H9 (cell line): ENCODE results near the gene IGLL5. TPM values are rescaled to one million over a fixed set of nuclear protein-coding genes. Genes with fewer than 3 reads are reported as not detected.

ENCODE experiments used
- DNase-seq: peaks from one replicate; pipeline ENCODE4 v3.0.0-alpha.2; 2017
- H2AFZ ChIP-seq: one replicate; pipeline ENCODE4 v1.6.1; 2013; ENCODE audit warnings: mild to moderate bottlenecking, low read length, control low read depth, moderate library complexity
- H2AK5ac ChIP-seq: 2 replicates; pipeline ENCODE4 v1.6.1; 2013; ENCODE audit warnings: low read length, control low read depth, mixed read lengths; ENCODE audit not compliant: insufficient read length
- H2BK120ac ChIP-seq: one replicate; pipeline ENCODE4 v1.6.1; 2013; ENCODE audit warnings: low read depth, mild to moderate bottlenecking, low read length, control low read depth, inconsistent platforms; ENCODE audit not compliant: poor library complexity, severe bottlenecking
- H2BK12ac ChIP-seq: 2 replicates; pipeline ENCODE4 v1.6.1; 2013; ENCODE audit warnings: low read length, control low read depth, mixed read lengths, low read depth; ENCODE audit not compliant: insufficient read length
- H2BK15ac ChIP-seq: 2 replicates; pipeline ENCODE4 v1.6.1; 2013; ENCODE audit warnings: low read depth, low read length, control low read depth
- H2BK20ac ChIP-seq: one replicate; pipeline ENCODE4 v1.6.1; 2013; ENCODE audit warnings: low read depth, mild to moderate bottlenecking, low read length, control low read depth, inconsistent platforms; ENCODE audit not compliant: poor library complexity, severe bottlenecking
- H2BK5ac ChIP-seq: 2 replicates; pipeline ENCODE4 v1.6.1; 2013; ENCODE audit warnings: low read length, control low read depth, mixed read lengths; ENCODE audit not compliant: insufficient read length
- H3K14ac ChIP-seq: 2 replicates; pipeline ENCODE4 v1.6.1; 2013; ENCODE audit warnings: low read length, control low read depth; ENCODE audit not compliant: insufficient read depth
- H3K18ac ChIP-seq: 2 replicates; pipeline ENCODE4 v1.6.1; 2013; ENCODE audit warnings: low read depth, mild to moderate bottlenecking, mixed read lengths, low read length, control low read depth; ENCODE audit not compliant: insufficient read length
- H3K23ac ChIP-seq: 2 replicates; pipeline ENCODE4 v1.6.1; 2013; ENCODE audit warnings: low read length, control low read depth, mixed read lengths, low read depth; ENCODE audit not compliant: insufficient read length
- H3K23me2 ChIP-seq: 2 replicates; pipeline ENCODE4 v1.6.1; 2013; ENCODE audit warnings: low read depth, mild to moderate bottlenecking, mixed read lengths, low read length, control low read depth; ENCODE audit not compliant: insufficient read length, poor library complexity, severe bottlenecking
- H3K27ac ChIP-seq: 2 replicates; pipeline ENCODE4 v1.5.1; 2013; ENCODE audit warnings: low read length, control low read depth, mixed read lengths, low read depth; ENCODE audit not compliant: insufficient read length
- H3K27me3 ChIP-seq: 2 replicates; pipeline ENCODE4 v1.6.1; 2013; ENCODE audit warnings: low read length, control low read depth, inconsistent platforms; ENCODE audit not compliant: insufficient read depth
- H3K4ac ChIP-seq: 2 replicates; pipeline ENCODE4 v1.6.1; 2013; ENCODE audit warnings: low read depth, mild to moderate bottlenecking, control low read depth, inconsistent platforms, low read length, moderate library complexity
- H3K4me1 ChIP-seq: 2 replicates; pipeline ENCODE4 v1.6.1; 2013; ENCODE audit warnings: low read length, control low read depth, inconsistent platforms; ENCODE audit not compliant: insufficient read depth
- H3K4me2 ChIP-seq: 2 replicates; pipeline ENCODE4 v1.6.1; 2013; ENCODE audit warnings: low read length, control low read depth, mixed read lengths; ENCODE audit not compliant: insufficient read length, insufficient read depth
- H3K56ac ChIP-seq: 2 replicates; pipeline ENCODE4 v1.6.1; 2013; ENCODE audit warnings: low read depth, mild to moderate bottlenecking, mixed read lengths, low read length, control low read depth; ENCODE audit not compliant: insufficient read length
- H3K79me1 ChIP-seq: 2 replicates; pipeline ENCODE4 v1.6.1; 2013; ENCODE audit warnings: low read depth, mild to moderate bottlenecking, moderate library complexity, low read length, control low read depth, inconsistent platforms; ENCODE audit not compliant: insufficient read depth, poor library complexity, severe bottlenecking
- H3K79me2 ChIP-seq: 2 replicates; pipeline ENCODE4 v1.6.1; 2013; ENCODE audit warnings: low read length, control low read depth, inconsistent platforms; ENCODE audit not compliant: insufficient read depth
- H3K9ac ChIP-seq: 2 replicates; pipeline ENCODE4 v1.6.1; 2013; ENCODE audit warnings: low read length, control low read depth, mixed read lengths; ENCODE audit not compliant: insufficient read length; ENCODE audit errors: extremely low read depth
- H3K9me3 ChIP-seq: one replicate; pipeline ENCODE4 v1.6.1; 2013; ENCODE audit warnings: low read depth, low read length, inconsistent platforms; ENCODE audit not compliant: control insufficient read depth
- H3T11ph ChIP-seq: one replicate; pipeline ENCODE4 v1.6.1; 2013; ENCODE audit warnings: mild to moderate bottlenecking, low read length, control low read depth, inconsistent platforms
- H4K20me1 ChIP-seq: one replicate; pipeline ENCODE4 v1.6.1; 2013; ENCODE audit not compliant: control insufficient read depth, insufficient read length, insufficient read depth
- H4K5ac ChIP-seq: 2 replicates; pipeline ENCODE4 v1.6.1; 2013; ENCODE audit warnings: low read depth, mild to moderate bottlenecking, mixed read lengths, low read length, control low read depth; ENCODE audit not compliant: insufficient read length
- H4K8ac ChIP-seq: replicated peaks from 2 replicates; pipeline ENCODE4 v1.6.1; 2013; ENCODE audit warnings: low read length, control low read depth, mixed read lengths, low read depth; ENCODE audit not compliant: insufficient read length
- H4K91ac ChIP-seq: 2 replicates; pipeline ENCODE4 v1.6.1; 2013; ENCODE audit warnings: low read depth, mild to moderate bottlenecking, moderate library complexity, mixed read lengths, low read length, control low read depth; ENCODE audit not compliant: insufficient read length
- H3K27ac Mint-ChIP-seq, 3 experiments: 2 replicates in 2 of 3; 3 replicates in 1 of 3; pipeline ENCODE4 v1.8.0; 2020 to 2021; ENCODE audit warnings: mixed read lengths in 3 of 3, mild to moderate bottlenecking in 1 of 3, moderate library complexity in 1 of 3
- H3K27me3 Mint-ChIP-seq: 2 replicates; pipeline ENCODE4 v1.8.0; 2021; ENCODE audit warnings: low read depth, mild to moderate bottlenecking, moderate library complexity, mixed read lengths
- H3K36me3 Mint-ChIP-seq, 3 experiments: 2 replicates in 2 of 3; 3 replicates in 1 of 3; pipeline ENCODE4 v1.8.0; 2020 to 2021; ENCODE audit warnings: low read depth in 3 of 3, mixed read lengths in 3 of 3; ENCODE audit not compliant: insufficient read depth in 1 of 3
- H3K4me1 Mint-ChIP-seq, 2 experiments: 2 replicates each; pipeline ENCODE4 v1.8.0; 2020; ENCODE audit warnings: mixed read lengths in 2 of 2
- H3K4me3 Mint-ChIP-seq, 2 experiments: 2 replicates in 1 of 2; 3 replicates in 1 of 2; pipeline ENCODE4 v1.8.0; 2020 to 2021; ENCODE audit warnings: mild to moderate bottlenecking in 2 of 2, mixed read lengths in 2 of 2, moderate library complexity in 1 of 2
- H3K9me3 Mint-ChIP-seq, 2 experiments: 2 replicates in 1 of 2; 3 replicates in 1 of 2; pipeline ENCODE4 v1.8.0; 2020; ENCODE audit warnings: mild to moderate bottlenecking in 2 of 2, mixed read lengths in 2 of 2, moderate library complexity in 1 of 2
- WGBS: extraction: QIAGEN DNeasy Blood & Tissue Kit; methylation state at CpG from one replicate; pipeline ENCODE4 v1.1.7; 2013; ENCODE audit warnings: missing lambda C conversion rate, low lambda C conversion rate, mixed read lengths; ENCODE audit not compliant: insufficient read length; ENCODE audit errors: extremely low coverage; 5-methylcytosine and 5-hydroxymethylcytosine counted together
- total RNA-seq: library from RNA; stranded (reverse); gene quantifications from 2 replicates; pipeline ENCODE4 v1.2.1, GENCODE V29; 2021
- TF ChIP-seq, protein P1 (sequence below): fragments of 200-600 bp; sonication (generic); conservative IDR thresholded peaks from 3 replicates; pipeline ENCODE4 v1.8.0; 2021; ENCODE audit warnings: antibody characterized with exemption, mild to moderate bottlenecking

IGLL5 gene
- total RNA-seq, 1 experiment from 2014 or later: not detected

DNA sequence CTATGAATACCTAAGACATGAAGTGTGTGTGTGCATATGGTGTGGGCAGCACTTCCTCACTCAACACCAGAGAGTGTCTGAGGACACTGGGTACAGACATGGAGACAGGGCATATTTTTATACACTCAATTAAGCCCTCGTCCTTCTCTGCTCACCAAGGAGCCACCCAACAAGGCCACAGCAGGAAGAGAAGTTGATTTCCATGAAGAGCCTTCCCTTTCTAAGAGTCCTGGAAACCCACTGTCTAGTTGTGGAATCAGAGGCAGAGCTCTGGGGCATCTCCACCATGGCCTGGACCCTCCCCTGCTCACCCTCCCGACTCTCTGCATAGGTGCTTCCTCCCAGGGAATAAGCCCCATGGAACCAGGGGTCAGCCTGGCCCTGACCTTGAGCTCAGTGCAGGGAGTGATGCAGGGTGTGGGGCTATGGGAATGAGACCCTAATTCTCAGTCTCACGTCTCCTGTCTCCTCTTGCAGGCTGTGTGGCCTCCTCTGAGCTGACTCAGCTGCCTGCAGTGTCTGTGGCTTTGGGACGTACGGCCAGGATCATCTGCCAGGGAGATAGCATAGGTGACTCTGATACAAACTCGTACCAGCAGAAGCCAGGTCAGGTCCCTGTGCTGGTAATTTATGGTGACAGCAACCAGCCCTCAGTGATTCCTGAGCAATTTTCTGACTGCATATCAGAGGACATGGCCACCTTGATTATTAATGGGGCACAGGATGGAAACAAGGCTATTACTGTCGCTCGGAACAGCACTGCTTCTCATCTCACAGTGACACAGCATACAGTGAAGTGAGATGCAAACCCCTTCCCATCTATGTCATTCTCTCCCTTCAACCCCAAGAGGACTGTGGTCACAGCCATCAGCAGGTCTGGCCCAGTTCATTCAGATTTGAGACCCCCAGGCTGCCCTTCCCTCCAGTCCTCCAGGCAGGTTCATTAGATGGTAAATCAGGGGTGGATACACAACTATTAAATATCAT is 14.6 kb upstream of the IGLL5 start:
- peaks cover 89% of the 10 kb centered on the region for H3K27me3 Mint-ChIP-seq
- Histone ChIP-seq H4K8ac (no peak overlapping the region), H2BK5ac (no peak overlapping the region), H3K18ac (no peak overlapping the region), H3K4me1 (no peaks in the 10 kb centered on the region), H3K23ac (no peak overlapping the region), H2BK12ac (no peak overlapping the region), H3K4me2 (no peak overlapping the region), H3K14ac (no peak overlapping the region; the same call in 1 of the 2 replicates), H4K5ac (no peak overlapping the region), H2BK20ac (no peak overlapping the region), H3K4ac (no peak overlapping the region), H4K20me1 (no peaks in the 10 kb centered on the region), H2AFZ (no peak overlapping the region), H3T11ph (no peak overlapping the region), H3K56ac (no peak overlapping the region), H3K9me3 (no peaks in the 10 kb centered on the region), H2BK120ac (no peak overlapping the region), H3K79me1 (no peaks in the 10 kb centered on the region), H3K27me3 (peaks cover 10% of the 10 kb centered on the region; the same call in 1 of the 2 replicates), H4K91ac (no peak overlapping the region), H3K23me2 (no peaks in the 10 kb centered on the region), H2AK5ac (no peak overlapping the region), H3K27ac (no peak overlapping the region), H2BK15ac (no peak overlapping the region), H3K9ac (no peak overlapping the region), H3K79me2 (no peaks in the 10 kb centered on the region)
- no peaks in the 10 kb centered on the region for H3K36me3 Mint-ChIP-seq
- TF ChIP-seq, protein P1, sequence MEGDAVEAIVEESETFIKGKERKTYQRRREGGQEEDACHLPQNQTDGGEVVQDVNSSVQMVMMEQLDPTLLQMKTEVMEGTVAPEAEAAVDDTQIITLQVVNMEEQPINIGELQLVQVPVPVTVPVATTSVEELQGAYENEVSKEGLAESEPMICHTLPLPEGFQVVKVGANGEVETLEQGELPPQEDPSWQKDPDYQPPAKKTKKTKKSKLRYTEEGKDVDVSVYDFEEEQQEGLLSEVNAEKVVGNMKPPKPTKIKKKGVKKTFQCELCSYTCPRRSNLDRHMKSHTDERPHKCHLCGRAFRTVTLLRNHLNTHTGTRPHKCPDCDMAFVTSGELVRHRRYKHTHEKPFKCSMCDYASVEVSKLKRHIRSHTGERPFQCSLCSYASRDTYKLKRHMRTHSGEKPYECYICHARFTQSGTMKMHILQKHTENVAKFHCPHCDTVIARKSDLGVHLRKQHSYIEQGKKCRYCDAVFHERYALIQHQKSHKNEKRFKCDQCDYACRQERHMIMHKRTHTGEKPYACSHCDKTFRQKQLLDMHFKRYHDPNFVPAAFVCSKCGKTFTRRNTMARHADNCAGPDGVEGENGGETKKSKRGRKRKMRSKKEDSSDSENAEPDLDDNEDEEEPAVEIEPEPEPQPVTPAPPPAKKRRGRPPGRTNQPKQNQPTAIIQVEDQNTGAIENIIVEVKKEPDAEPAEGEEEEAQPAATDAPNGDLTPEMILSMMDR: no peak
- H3K9me3 Mint-ChIP-seq: no peaks in the 10 kb centered on the region
- H3K4me3 Mint-ChIP-seq: no peak overlapping the region
- peak overlapping the region in 1 of 3 experiments; percentile 60; a peak in 1 of 7 replicates for H3K27ac Mint-ChIP-seq
- DNase-seq: peak; percentile 4
- WGBS: no CpG with 5 or more reads among the region's 8 CpGs
- no peaks in the 10 kb centered on the region for H3K4me1 Mint-ChIP-seq
